ENCODE data around the gene SNX1.
"Not testable (repeated sequence)": the region's sequence is repeated elsewhere in the genome, so short reads cannot be mapped to it uniquely, and the experiment has no call there.

SNX1 gene

DNA sequence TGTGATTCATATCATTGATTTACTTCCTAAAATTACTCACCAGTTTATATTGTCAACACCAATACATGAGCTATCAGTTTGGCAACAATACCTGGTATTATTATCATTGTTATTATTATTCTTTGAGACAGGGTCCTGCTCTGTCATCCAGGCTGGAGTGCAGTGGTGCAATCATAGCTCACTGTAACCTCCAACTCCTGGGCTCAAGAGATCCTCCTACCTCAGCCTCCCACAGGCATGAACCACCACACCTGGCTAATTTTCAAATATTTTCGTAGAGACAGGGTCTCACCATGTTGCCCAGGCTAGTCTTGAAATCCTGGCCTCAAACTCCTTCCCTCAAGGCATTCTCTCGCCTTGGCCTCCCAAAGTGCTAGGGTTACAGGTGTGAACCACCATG, 22.3 kb upstream of the SNX1 start:
- not testable (repeated sequence) for DNase-seq

- no peak for DNase-seq
Observed at GRCh38 chr15:64082757-64083156, 13.0 kb upstream of the SNX1 start.

DNA sequence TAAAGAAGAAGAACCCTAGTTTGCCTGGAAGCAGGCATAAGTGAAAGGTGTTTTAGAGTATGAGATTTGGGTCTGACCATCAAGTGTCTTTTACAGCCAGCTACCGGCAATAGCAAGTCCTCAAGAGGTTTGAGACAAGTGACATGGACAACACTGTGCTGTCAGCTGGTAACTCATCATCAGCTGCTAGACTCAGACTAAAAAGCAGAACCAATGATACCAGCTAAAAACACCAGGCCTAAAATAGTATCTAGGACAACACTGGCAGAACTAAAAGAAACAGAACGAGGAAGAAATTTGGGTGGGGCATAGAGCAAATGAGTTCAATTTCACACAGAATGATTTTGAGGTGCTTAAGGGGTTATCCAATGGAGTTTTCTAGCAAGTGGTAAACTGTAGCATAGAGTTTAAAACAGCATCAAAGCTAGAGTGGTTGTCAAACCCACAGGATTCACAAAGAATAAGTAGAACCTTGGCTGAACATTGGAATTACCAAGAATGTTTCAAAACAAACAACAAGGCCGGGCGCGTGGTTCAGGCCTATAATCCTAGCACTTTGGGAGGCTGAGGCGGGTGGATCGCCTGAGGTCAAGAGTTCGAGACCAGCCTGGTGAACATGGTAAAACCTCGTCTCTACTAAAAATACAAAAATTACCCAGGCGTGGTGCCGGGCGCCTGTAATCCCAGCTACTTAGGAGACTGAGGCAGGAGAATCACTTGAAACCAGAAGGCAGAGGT, 6.1 kb upstream of the SNX1 start:
- no peak for DNase-seq

GRCh38 chr15:64090527-64090926, 5.3 kb upstream of the SNX1 start:
- DNase-seq = no peak

DNA sequence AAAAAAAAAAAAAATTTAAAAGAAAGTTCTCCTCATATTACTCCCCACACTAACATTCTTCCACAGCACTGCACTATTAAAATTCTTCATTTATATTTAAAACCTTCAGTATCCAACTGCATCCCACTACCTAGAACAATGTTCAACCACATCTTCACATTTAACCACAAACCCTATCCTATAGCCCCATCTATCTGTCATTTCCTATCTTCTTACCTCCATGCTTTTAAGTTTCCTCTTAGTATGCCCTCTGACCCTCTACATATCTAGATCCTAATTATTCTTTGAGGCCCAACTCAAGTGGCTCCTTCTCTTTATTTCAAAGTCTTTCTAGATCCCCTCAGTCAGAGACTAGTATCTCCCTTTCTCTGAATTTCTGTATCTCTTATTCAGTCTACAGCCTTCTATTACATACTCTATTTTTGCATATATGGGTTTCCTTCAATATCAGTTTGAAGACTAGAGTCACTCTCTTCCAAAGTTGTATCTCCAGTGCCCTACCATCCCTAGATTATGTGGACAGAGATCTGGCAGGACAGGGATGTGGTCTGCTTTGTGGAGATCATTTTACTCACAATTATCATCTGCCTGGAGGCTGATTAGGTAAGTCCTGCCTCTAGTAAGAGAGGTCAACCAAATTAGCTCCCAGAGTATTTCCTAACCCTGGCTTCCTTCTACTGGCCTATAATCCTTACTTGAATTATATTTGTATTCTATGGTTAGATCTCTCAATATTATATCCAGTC, 3.5 kb upstream of the SNX1 start:
- DNase-seq = no peak

- peak in 1 of 2 experiments; percentile 18 for DNase-seq
Observed at GRCh38 chr15:64092864-64093626, 2.7 kb upstream of the SNX1 start.

- DNase-seq = peak; percentile 82 to 93
Observed at GRCh38 chr15:64093627-64094417, 2.0 kb upstream of the SNX1 start, which contains the start of gene CIAO2A. Gene CIAO2A, minus strand, starts transcription at chr15:64093838. Its CDS starts 70 bp downstream, at chr15:64093768.

DNA sequence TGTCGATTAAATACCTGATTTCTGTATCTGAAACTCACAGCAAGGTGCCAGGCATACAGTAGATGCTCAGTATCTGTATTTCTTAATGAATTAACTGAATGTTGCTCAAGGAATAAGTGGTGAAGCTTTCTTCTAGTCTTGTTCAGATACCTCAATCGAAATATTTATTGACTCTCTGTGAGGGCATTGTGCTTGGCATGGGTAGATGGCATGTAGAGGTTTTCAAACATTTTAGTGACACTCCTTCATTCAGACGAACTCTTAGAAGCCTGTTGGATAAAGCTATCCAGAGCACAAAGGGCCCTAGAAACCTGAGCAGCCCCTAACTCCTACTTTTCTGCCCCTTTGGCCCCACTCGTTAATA, 369 bp upstream of the SNX1 start:
- DNase-seq = no peak

DNA sequence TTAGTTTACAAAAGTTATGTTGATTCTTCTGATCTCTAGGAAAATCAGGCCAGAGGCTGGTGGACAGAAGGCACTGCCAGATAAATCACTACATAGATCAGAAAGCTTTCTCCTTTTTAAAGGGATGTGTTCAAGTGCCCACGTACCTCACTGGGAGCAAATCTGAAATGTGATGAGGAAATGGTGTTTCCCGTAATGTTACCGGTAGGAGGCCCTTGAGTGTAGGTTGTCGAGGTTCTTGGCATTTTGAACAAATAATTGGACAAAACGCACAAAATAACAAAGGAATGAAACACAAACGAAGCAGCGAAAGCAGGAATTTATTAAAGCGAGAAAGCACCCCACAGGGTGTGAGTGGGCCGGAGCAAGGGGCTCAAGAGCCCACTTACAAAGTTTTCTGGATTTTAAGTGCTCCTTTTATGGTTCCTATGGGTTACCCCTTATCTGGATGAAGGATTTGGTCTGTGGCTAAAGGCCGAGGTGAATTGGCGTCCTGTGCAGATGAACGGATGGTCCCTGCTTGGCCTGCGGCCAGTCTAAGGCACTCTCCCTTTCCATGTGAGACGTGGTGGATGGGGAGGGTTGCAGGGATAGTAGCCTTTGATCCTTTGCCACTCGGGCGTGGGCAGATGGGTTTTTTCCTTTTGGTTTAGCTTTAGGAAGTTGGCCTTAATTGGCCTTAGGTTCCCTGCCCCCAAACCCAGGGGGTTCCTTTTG, 1.0 kb downstream of the SNX1 start:
- DNase-seq = no peak

DNA sequence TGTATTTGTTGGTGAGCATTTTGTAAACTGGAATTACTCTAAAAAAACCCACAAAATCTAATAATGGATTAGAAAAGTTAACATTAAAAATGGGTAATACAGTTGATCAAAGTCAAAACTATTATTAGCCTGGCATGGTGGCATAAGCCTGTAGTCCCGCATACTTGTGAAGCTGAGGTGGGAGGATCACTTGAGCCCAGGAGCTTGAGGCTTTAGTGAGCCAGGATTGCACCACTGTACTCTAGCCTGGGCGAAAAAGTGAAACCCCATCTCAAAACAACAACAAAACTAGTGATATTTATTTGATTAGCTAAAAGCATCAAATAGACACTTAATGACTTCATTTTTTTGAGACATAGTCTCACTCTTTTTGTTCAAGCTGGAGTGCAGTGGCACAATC, 3.6 kb downstream of the SNX1 start:
- no peak for DNase-seq

GRCh38 chr15:64100958-64101357, 5.2 kb downstream of the SNX1 start:
- no peak for DNase-seq

GRCh38 chr15:64102497-64102896, 6.7 kb downstream of the SNX1 start:
- DNase-seq = no peak

DNA sequence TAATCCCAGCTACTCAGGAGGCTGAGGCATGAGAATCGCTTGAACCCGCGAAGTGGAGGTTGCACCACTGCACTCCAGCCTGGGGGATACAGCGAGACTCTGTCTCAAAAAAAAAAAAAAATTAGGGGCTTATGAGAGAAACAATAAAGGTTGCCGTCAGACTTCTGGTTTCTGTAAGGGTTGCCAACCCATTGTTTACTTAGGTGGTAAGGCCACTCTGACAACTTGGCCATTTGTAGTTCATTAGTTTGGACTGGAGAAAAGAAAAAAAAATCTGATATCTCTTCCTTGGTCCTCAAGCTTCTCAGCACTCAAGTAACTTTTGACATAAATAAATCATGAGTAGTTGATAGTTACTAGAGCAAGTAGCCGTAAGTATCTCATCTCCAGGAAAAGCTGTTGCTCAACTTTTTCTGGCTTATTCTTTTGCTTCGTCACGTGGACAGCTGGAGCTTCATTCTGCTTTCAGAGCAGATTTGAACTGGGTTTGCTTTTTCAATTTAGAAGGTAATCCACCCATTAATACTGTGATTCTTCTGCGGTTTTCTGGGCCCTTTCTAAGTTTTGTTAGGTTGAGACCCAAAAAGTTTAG, 9.4 kb downstream of the SNX1 start:
- no peak for DNase-seq

DNA sequence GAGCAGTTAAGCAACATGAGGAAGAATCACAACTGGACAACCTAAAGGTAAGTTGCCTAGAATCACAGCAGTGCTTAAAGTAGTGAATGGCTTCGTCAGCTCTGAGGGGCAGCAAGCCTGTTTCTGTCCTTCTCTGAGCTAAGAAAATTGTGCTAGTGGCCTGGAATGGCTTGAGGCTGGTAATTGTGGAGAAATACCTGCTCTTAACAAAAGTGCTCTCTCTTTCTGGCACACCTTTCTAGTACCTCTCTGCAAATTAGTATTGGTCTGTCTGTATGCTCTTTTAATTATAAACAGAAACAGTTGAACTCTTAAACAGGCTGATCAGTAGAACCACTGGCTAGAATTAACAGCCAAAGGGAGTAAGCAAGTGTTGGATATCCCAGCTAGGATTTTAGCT, 11.6 kb downstream of the SNX1 start:
- DNase-seq = no peak

DNA sequence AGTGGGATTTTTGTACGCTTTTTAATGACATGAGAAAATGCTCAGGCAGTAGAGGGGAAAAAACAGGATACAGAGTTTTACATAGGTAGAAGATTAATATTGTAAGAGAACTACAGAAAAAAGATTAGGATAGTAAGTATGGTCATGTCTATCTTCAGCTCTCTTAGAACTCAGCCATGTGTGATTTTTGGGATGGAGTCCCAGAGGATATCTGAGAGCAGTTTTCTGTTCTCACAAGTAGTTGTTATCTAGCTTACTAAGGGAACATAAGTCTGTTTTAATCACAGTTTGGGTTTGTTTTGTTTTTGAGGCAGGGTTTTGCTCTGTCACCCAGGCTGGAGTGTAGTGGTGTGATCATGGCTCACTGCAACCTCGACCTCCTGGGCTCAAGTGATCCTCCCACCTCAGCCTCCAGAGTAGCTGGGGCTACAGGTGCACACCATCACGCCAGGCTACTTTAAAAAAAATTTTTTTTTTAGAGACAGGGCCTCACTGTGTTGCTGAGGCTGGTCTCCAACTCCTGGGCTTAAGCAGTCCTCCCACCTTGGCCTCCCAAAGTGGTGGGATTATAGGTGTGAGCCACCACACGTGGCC, 14.4 kb downstream of the SNX1 start:
- not testable (repeated sequence) for DNase-seq

DNA sequence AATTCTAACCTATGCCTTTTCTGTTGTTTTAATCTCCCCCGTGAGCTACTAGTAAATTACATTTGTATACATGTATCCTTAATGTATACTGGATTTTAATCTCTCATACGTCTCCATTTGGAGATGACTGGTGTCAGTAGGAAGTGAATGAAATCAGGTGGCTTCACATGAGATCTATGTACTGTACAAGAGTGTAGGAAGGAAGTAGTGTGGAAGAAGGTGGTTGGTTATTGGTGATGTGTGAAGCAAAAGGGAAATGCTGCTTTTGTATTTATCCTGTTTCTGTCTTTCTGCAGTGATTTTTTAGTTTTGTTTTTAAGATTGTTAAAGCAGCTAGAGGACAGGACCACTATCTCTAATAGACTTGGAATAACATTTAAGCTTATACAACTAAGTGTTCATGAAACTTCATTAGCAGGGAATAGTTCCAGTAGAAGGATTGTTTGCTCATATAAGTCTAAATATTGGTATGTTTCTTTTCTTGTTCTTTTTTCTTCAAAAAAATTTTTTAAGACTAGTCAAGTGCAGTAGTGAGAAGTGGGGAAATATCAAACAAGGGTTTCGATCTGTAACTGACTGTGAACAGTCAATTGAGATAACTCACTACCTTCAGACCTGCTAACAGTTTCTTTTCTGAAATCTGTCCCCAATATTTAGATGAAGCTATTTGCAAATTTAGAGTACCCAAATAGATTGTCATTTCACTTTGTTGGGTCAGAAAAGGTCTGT, 15.3 kb downstream of the SNX1 start:
- DNase-seq = no peak

GRCh38 chr15:64111679-64112050, 15.9 kb downstream of the SNX1 start:
- no peak for DNase-seq

DNA sequence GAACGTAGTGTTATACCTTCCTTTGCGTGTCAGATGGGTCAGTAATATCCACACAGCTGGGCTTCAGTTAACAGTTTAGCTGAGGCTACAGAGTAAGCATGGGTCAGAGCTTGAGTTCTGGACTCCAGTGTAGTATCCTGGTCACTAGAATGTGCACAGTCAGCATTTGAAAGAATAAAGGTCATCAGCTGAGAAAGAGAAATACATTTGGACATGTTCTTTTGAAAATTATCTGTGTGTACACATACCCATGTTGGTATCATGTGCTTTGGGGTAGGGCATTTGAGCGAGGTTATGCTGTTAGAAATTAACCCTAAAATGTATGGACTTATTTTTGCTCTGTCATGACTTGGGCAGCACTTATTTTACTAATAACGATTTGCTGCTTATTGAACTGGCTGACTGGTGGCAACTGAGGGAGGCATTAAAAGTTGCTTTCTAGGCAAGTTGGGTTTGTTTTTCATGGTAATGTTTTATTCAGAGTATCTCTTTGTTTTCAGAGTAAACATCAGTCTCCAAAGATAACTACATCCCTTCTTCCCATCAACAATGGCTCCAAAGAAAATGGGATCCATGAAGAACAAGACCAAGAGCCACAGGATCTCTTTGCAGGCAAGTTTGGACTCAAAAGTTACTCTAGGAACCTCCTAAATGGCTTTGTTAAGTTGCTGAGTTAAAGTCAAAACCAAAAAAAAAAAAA, 16.4 kb downstream of the SNX1 start:
- DNase-seq = no peak

GRCh38 chr15:64112904-64113303, 17.1 kb downstream of the SNX1 start:
- no peak for DNase-seq
